ENCODE data around the gene TMEM131.
"Not testable (repeated sequence)": the region's sequence is repeated elsewhere in the genome, so short reads cannot be mapped to it uniquely, and the experiment has no call there.

The TMEM131 gene

DNA sequence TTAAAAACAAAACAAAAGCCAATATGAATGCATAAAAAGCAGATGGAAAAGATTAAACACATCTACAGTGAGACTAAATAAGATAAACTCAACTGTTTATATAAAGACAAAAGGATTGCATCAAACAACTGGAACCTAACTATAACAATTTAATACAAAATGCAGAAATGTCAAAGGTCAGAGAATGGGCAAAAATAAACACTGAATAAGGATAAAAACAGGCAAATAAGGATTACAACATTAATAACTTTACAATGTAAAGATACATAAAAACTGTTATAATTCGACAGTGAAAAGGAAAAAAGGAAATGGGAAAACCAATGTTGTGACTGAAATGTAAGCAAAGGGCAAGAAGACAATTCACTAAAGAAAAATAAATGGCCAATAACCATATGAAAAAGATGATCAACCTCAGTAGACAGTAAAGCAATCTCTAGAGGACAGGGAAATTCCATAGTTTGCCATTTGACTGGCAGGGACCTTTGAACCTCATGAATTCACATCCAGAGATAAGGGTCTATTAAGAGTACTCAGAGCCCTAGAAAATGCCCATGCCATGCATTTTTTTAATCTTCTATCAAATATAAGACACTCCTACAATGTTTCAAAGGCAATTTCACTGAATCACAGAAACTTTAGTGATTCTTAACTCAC is 83.7 kb downstream of the TMEM131 start:
- no peak for DNase-seq (ENCODE audit: low read depth)

DNA sequence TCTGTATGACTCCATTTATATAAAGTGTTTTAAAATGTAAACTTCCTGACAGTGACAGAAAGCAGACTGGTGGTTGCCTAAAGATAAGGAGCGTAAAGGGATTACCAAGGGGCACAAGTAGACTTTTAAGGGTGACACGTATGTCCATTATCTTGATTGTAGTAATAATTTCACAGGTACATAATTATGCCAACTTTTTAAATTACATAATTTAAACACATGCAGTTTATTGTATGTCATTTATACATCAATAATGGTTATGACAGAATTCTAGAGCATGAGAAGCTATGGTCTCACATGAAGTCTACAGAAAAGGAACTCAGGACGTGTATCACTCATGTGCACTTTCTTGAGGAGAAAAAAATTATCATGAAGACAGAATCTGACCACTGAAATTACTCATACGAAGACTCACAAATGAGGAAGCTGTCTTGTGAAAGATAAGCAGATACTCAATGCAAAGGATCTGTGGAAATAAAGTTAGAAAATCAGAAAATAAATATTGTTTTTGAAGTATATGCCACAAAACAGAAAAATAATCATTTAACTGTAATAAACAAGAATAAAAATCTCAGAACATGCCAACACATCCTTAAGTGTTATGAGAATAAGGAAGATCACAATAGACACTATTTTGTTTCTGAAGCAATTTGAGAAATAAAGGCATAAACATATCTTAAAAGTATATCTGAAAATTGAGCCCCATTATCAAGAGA is 84.4 kb downstream of the TMEM131 start:
- no peak for DNase-seq (ENCODE audit: low read depth)

DNA sequence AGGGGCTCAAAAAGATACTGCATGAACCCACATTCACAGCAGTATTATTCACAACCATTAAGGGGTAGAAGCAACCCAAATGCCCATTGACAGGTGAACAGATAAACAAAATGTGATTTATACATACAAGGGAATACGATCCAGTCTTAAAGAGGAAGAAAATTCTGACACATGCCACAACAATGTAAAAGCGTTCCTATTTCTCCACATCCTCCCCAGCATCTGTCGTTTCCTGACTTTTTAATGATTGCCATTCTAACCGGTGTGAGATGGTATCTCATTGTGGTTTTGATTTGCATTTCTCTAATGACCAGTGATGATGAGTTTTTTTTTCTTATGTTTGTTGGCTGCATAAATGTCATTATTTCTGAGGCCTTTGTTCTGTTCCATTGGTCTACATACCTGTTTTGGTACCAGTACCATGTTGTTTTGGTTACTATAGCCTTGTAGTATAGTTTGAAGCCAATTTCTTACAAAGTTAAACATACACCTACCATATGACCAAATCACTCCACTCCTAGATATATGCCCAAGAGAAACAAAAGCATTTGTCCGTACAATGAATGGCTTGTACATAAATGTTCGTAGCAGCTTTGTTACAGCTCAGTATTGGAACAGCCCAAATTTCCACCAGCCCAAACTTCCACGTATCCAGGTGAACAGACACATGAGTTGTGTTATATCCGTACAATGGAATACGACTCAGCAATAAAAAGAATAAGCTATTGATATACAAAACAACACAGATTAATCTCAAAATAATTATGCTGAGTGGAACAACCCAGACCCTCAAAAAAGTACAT is 85.1 kb downstream of the TMEM131 start:
- no peak for DNase-seq (ENCODE audit: low read depth)

GRCh38 chr2:97908208-97908676 is 87.5 kb downstream of the TMEM131 start:
- no peak for DNase-seq (ENCODE audit: low read depth)

- DNase-seq (ENCODE audit: low read depth): no peak
These were observed 88.2 kb downstream of the TMEM131 start for GRCh38 chr2:97907369-97908100.

DNA sequence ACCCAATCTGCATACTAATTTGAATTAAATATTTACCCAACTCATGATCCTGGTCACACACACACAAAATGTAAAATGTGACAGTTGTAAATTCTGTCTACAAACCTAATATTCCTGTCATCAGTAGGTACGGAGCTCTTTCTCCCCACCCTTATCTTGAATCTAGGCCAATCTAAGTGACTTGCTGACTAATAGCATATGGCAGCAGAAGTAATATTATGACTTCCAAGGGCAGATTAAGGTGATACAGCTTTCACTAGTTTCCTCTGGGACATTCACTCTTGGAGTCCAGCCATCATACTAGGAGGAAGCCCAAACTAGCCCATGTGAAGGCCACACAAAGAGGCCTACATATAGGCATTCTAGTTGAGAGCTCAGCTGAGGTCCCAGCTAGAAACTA is 89.4 kb downstream of the TMEM131 start:
- no peak for DNase-seq (ENCODE audit: low read depth)

DNA sequence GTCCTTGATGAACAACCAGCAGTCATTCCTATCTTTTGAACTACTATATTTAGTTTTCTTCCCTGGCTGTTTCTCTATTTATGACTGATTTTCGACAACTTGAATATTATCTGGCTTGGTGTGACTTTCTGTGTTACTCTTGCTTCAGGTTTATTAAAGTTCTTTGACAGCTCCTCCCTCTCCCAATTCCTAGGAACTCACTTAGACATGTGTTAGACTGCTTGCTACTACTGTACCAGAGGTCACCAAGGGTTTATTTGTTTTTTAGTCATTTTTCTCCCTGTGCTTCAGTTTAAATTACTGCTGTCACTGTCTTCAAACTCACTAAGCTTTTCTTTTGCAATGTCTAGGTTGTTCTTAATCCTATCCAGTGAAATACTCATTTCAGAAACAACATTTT is 90.5 kb downstream of the TMEM131 start:
- DNase-seq (ENCODE audit: low read depth): no peak

GRCh38 chr2:97901862-97902261 is 93.9 kb downstream of the TMEM131 start:
- DNase-seq (ENCODE audit: low read depth): no peak

GRCh38 chr2:97900806-97901205 is 94.9 kb downstream of the TMEM131 start:
- no peak for DNase-seq (ENCODE audit: low read depth)

DNA sequence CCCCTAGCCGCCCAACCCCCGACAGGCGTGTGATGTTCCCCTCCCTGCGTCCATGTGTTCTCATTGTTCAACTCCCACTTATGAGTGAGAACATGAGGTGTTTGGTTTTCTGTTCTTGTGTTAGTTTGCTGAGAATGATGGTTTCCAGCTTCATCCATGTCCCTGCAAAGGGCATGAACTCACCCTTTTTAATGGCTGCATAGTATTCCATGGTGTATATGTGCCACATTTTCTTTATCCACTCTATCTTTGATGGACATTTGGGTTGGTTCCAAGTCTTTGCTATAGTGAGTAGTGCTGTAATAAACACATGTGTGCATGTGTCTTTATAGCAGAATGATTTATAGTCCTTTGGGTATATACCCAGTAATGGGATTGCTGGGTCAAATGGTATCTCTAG is 102.7 kb downstream of the TMEM131 start:
- DNase-seq (ENCODE audit: low read depth): not testable (repeated sequence)

GRCh38 chr2:97891611-97892010 is 104.1 kb downstream of the TMEM131 start:
- no peak for DNase-seq (ENCODE audit: low read depth)

GRCh38 chr2:97889156-97889555 is 106.6 kb downstream of the TMEM131 start:
- DNase-seq (ENCODE audit: low read depth): no peak

- DNase-seq (ENCODE audit: low read depth): no peak
These were observed 109.9 kb downstream of the TMEM131 start for GRCh38 chr2:97885841-97886240.

- no peak for DNase-seq (ENCODE audit: low read depth)
These were observed 115.4 kb downstream of the TMEM131 start for GRCh38 chr2:97880334-97880733.

GRCh38 chr2:97878865-97879264 is 116.9 kb downstream of the TMEM131 start:
- DNase-seq (ENCODE audit: low read depth): no peak

DNA sequence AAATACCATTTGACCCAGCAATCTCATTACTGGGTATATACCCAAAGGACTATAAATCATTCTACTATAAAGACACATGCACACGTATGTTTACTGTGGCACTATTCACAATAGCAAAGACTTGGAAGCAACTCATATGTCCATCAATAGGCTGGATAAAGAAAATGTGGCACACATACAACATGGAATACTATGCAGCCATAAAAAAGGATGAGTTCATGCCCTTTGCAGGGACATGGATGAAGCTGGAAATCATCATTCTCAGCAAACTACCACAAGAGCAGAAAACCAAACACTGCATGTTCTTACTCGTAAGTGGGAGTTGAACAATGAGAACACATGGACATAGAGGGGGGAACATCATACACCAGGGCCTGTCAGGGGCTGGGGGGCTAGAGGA is 117.4 kb downstream of the TMEM131 start:
- not testable (repeated sequence) for DNase-seq (ENCODE audit: low read depth)

GRCh38 chr2:97871096-97871780 is 124.5 kb downstream of the TMEM131 start:
- DNase-seq (ENCODE audit: low read depth): no peak

- DNase-seq (ENCODE audit: low read depth): peak; percentile 25
These were observed 125.3 kb downstream of the TMEM131 start for GRCh38 chr2:97870396-97870843.

GRCh38 chr2:97869722-97870346 is 125.9 kb downstream of the TMEM131 start:
- DNase-seq (ENCODE audit: low read depth): no peak

DNA sequence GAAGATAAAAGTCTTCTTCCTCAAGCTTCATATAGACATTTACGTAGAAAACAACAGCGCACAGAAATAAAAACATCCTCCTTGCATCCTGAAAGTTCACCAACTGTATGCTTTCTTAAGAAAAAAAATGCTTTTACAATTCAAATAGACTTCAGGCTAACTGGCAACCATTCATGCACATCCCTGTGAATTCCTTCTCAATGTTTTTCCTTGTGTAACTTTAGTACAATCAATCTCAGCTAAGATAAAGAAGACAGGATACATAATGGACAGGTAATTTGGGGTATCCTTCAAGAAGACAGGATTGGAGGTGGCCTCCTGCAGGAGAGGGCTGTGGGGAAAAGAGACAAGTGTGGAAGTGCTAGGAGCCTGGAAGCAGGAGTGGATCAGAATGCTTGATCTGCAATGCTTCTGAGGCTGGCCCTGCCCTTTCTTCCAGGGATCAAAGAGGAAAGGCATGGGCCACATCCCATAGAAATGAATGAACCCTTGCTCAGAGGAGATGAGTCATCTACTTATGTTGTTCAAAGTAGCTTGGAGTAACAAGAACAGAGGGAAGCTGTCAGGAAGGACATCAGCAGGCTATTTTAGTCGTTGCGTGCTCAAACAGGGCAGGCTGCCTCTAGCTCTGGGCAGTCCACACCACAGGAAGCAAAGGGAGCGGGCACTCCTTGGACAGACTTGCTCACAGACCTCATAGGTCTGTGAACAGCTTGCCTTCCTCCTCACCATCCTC is 126.6 kb downstream of the TMEM131 start:
- DNase-seq (ENCODE audit: low read depth): no peak

All from activated gamma-delta T cell treated with anti-CD3 and anti-CD28 coated beads, Interleukin-2, amount 50 U/mL, for 16 hours (primary cell).